Right atrium auricular region (tissue), 2 donors: Measurements from ENCODE around the gene FMO1. TPM values are rescaled to one million over a fixed set of nuclear protein-coding genes. Genes with fewer than 3 reads are reported as not detected.
A peak's percentile ranks its signal among the peaks of the same experiment; 100 is the strongest.

ENCODE experiments used
- DNase-seq: peaks from one replicate; pipeline ENCODE4 v3.0.0-alpha.2; 2019; ENCODE audit warnings: low spot score
- H3K27ac ChIP-seq, 2 donors: fragments of 200-600 bp; sonication (generic); 1 replicate in 1 of 2; 2 replicates in 1 of 2; pipeline ENCODE4 v1.5.1; 2016 to 2019
- H3K27me3 ChIP-seq, 2 donors: fragments of 200-600 bp; sonication (generic); one replicate each; pipeline versions ENCODE4 v1.5.1 to v1.6.0; 2017 to 2019
- H3K36me3 ChIP-seq: fragments of 200-600 bp; sonication (generic); one replicate; pipeline ENCODE4 v1.5.1; 2016
- H3K4me1 ChIP-seq, 2 donors: fragments of 200-600 bp; sonication (generic); one replicate each; pipeline versions ENCODE4 v1.5.1 to v1.6.0; 2017 to 2019
- H3K4me3 ChIP-seq, 2 donors: fragments of 200-600 bp; sonication (generic); 1 replicate in 1 of 2; 2 replicates in 1 of 2; pipeline ENCODE4 v1.5.1; 2017 to 2019; ENCODE audit warnings: mild to moderate bottlenecking in 1 of 2, moderate library complexity in 1 of 2
- H3K9me3 ChIP-seq, 2 donors: fragments of 200-600 bp; sonication (generic); one replicate each; pipeline ENCODE4 v1.5.1; 2019
- CTCF ChIP-seq, 2 donors: fragments of 200-600 bp; sonication (generic); IDR thresholded peaks; one replicate each; pipeline ENCODE4 v1.5.1; 2019; ENCODE audit warnings: antibody characterized with exemption in 2 of 2
- total RNA-seq, 2 donors: library from RNA; depleted of rRNA; stranded (reverse); fragments of >200 nt; gene quantifications; one replicate each; pipeline ENCODE4 v1.1.0, GENCODE V29; 2016

The FMO1 gene
- total RNA-seq, 2 donors from 2014 or later: 0.37 to 0.47 TPM

- no peak for TF ChIP-seq CTCF (IDR thresholded peaks at IDR 0.05)
- H3K4me1 ChIP-seq: no peaks in the 10 kb centered on the region
- peaks cover 0 to 63% of the 10 kb centered on the region in 2 donors for H3K9me3 ChIP-seq
Observed at GRCh38 chr1:171300401-171300800, 52.1 kb downstream of the FMO1 start.

DNA sequence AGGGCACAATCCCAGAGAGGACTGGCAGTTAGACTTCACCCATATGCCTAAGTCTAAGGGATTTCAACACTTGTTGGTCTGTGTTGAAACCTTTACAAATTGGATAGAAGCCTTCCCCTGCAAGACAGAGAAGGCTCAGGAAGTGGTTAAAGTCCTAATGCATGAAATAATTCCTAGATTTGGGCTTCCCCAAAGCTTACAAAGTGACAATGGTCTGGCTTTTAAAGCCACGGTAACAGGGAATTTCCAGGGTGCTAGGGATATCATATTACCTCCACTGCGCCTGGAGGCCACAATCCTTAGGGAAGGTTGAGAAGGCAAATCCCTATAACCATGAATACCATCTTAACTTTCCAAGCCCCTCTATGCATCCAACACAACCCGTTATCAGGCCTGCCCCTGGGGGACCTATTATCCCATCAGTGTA is 62.4 kb downstream of the FMO1 start:
- no peak for DNase-seq
- no peaks in the 10 kb centered on the region for H3K36me3 ChIP-seq

More at GRCh38 chr1:171300401-171300800, 52.1 kb downstream of the FMO1 start:
- Histone ChIP-seq H3K4me3 (no peak overlapping the region), H3K27ac (no peak overlapping the region), H3K27me3 (no peaks in the 10 kb centered on the region), H3K36me3 (no peaks in the 10 kb centered on the region)
- DNase-seq: no peak

GRCh38 chr1:171311771-171312558 is 63.7 kb downstream of the FMO1 start:
- Histone ChIP-seq H3K36me3 (no peaks in the 10 kb centered on the region), H3K4me1 (peaks cover 0 to 16% of the 10 kb centered on the region in 2 donors), H3K27ac (no peak overlapping the region), H3K4me3 (no peak overlapping the region), H3K9me3 (no peaks in the 10 kb centered on the region), H3K27me3 (no peaks in the 10 kb centered on the region)
- no peak for DNase-seq
- TF ChIP-seq CTCF (IDR thresholded peaks at IDR 0.05): no peak

More for the DNA sequence above, 62.4 kb downstream of the FMO1 start:
- no peak for TF ChIP-seq CTCF (IDR thresholded peaks at IDR 0.05)
- H3K4me3 ChIP-seq: no peak overlapping the region
- H3K27ac ChIP-seq: no peak overlapping the region
- H3K9me3 ChIP-seq: peaks cover 0 to 2% of the 10 kb centered on the region in 2 donors
- no peaks in the 10 kb centered on the region for H3K27me3 ChIP-seq
- H3K4me1 ChIP-seq: peaks cover 0 to 16% of the 10 kb centered on the region in 2 donors

GRCh38 chr1:171313319-171313834 is 65.1 kb downstream of the FMO1 start:
- H3K27me3 ChIP-seq: no peaks in the 10 kb centered on the region
- H3K9me3 ChIP-seq: no peaks in the 10 kb centered on the region
- TF ChIP-seq CTCF (IDR thresholded peaks at IDR 0.05): no peak
- no peaks in the 10 kb centered on the region for H3K36me3 ChIP-seq
- peak overlapping the region; percentile 64 to 79 for H3K27ac ChIP-seq
- no peak overlapping the region for H3K4me3 ChIP-seq
- H3K4me1 ChIP-seq: peaks cover 0 to 16% of the 10 kb centered on the region in 2 donors
- no peak for DNase-seq

GRCh38 chr1:171313835-171314320 is 65.6 kb downstream of the FMO1 start, which contains the start of gene FMO4:
Gene FMO4 (plus strand): TSS chr1:171314183. CDS start chr1:171319826, 5,643 bp downstream.
- TF ChIP-seq CTCF (IDR thresholded peaks at IDR 0.05): peak; percentile 73 to 89
- peaks cover 3% of the 10 kb centered on the region for H3K36me3 ChIP-seq
- peak within 1 kb of the TSS; percentile 73 to 79 for H3K27ac ChIP-seq
- peak within 1 kb of the TSS; percentile 29 to 41 for H3K4me3 ChIP-seq
- no peaks in the 10 kb centered on the region for H3K27me3 ChIP-seq
- H3K4me1 ChIP-seq: peaks cover 0 to 16% of the 10 kb centered on the region in 2 donors
- DNase-seq: peak; percentile 94
- H3K9me3 ChIP-seq: peaks cover 0 to 2% of the 10 kb centered on the region in 2 donors
